ENCODE results near the gene SYNRG.

Gene SYNRG

DNA sequence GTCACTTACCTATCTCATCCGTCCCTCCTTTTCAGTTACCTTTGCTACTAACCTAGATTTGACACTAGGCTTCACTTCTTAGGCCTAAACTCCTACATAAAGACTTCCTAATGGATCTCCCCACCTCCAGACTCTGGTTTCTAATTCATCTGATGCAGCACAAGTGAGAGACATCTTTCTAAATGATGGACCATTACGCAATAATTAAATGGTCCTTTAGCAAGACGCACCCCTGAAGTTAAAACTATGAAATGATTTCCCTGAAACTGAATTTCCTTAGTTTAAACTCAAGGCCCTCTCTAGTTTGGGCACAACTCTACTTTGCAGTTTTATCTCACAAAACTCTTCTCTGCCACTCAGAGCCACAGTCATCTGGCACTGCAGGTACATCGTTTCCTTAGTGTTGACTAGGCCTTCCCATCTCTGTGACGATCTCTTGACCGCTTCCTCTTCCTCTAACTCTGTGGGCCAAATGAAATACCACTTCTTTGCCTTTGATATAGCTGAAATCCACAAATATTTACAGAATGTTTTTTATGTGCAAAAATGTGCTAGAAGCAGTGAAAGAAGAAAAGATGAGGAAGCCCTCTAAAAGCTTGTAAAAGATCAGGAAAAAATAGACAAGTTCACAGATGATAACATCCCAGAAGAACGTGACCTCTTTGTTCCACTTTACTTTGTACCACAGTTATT lies 3.3 kb downstream of the SYNRG start:
- POLR2A ChIA-PET = no interaction called here
- TF ChIP-seq SP1 (IDR thresholded peaks at IDR 0.05) = no peak
- TF ChIP-seq LEF1 (IDR thresholded peaks at IDR 0.05; ENCODE audit: borderline replicate concordance) = no peak
- no peak for TF ChIP-seq BHLHE40 (IDR thresholded peaks at IDR 0.05; ENCODE audit: borderline replicate concordance)
- TF ChIP-seq FOXM1 (IDR thresholded peaks at IDR 0.05; ENCODE audit: borderline replicate concordance) = no peak
- no peak for TF ChIP-seq PKNOX1 (IDR thresholded peaks at IDR 0.05)
- no peak for TF ChIP-seq ELF4 (IDR thresholded peaks at IDR 0.05)
- DNase-seq (ENCODE audit: extremely low spot score) = no peak
- CTCF ChIA-PET = interaction anchor here (1.2 kb wide), 1 partner anchor 35 kb away, joined by 4 read pairs; no protein-coding TSS in a partner anchor

DNA sequence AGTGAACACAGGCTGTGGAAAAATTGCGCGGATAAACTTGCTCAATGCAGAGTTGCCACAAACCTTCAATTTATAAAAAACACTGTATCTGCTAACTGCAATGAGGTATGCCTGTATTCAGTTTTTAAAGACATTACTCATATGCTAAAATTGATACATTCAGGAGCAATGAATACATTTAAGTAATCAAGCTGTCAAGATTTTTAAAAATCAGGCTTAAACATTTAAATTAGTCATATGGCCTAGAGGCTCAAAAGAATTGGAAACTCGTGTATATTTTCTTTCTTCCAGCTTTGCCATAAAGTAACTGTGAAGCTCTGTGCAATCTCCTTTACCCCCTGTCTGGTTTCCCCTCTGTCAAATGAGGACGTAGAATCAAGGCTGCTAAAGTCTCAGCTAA lies 4.1 kb downstream of the SYNRG start:
- POLR2A ChIA-PET = no interaction called here
- CTCF ChIA-PET = interaction anchor here (1.0 kb wide), 1 partner anchor 77 kb away, joined by 5 read pairs; no protein-coding TSS in a partner anchor
- DNase-seq (ENCODE audit: extremely low spot score) = no peak
- TF ChIP-seq FOXA1 (IDR thresholded peaks at IDR 0.05) (no peak), FOXK2 (IDR thresholded peaks at IDR 0.05) (no peak)

DNA sequence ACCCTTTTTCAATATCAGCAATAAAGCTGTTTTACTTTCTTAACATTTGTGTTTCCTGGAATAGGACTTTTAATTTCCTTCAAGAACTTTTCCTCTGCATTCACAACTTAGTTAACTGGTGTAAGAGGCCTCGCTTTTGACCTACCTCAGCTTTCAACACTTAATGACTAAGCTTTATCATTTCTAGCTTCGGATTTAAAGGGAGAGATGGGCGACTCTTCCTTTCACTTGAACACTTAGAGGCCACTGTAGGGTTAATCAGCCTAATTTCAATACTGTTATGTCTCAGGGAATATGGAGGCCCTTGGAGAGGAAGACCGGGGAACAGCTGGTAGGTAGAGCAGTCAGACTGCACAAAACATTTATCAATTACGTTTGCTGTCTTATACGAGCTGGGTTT lies 4.7 kb downstream of the SYNRG start:
- no peak for DNase-seq (ENCODE audit: extremely low spot score)
- POLR2A ChIA-PET = no interaction called here
- CTCF ChIA-PET = interaction anchor here (1.0 kb wide), 1 partner anchor 76 kb away, joined by 5 read pairs; no protein-coding TSS in a partner anchor
- TF ChIP-seq ELF4 (IDR thresholded peaks at IDR 0.05) = no peak
- no peak for TF ChIP-seq TARDBP (IDR thresholded peaks at IDR 0.05)
- TF ChIP-seq SUZ12 (IDR thresholded peaks at IDR 0.05) = no peak
- TF ChIP-seq SP1 (IDR thresholded peaks at IDR 0.05) = no peak
- no peak for TF ChIP-seq HDGF (IDR thresholded peaks at IDR 0.05; ENCODE audit: borderline replicate concordance)
- TF ChIP-seq FOXA1 (IDR thresholded peaks at IDR 0.05) = no peak
- no peak for TF ChIP-seq FOXK2 (IDR thresholded peaks at IDR 0.05)
- TF ChIP-seq CTBP1 (IDR thresholded peaks at IDR 0.05; ENCODE audit: borderline replicate concordance) = no peak
- TF ChIP-seq FOXM1 (IDR thresholded peaks at IDR 0.05; ENCODE audit: borderline replicate concordance) = no peak
- TF ChIP-seq ARNT (IDR thresholded peaks at IDR 0.05) = no peak
- no peak for TF ChIP-seq LEF1 (IDR thresholded peaks at IDR 0.05; ENCODE audit: borderline replicate concordance)
- TF ChIP-seq L3MBTL2 (conservative IDR thresholded peaks at IDR 0.05) = no peak
- no peak for TF ChIP-seq ZNF384 (IDR thresholded peaks at IDR 0.05)
- TF ChIP-seq NFRKB (IDR thresholded peaks at IDR 0.05) = no peak
- no peak for TF ChIP-seq PKNOX1 (IDR thresholded peaks at IDR 0.05)
- TF ChIP-seq BHLHE40 (IDR thresholded peaks at IDR 0.05; ENCODE audit: borderline replicate concordance) = no peak

GRCh38 chr17:37598145-37598544 lies 11.1 kb downstream of the SYNRG start:
- POLR2A ChIA-PET = interaction anchor here (2.5 kb wide), 1 partner anchor 11 kb away, joined by 12 read pairs; the partner anchor contains the start of gene SYNRG
- CTCF ChIA-PET = no interaction called here
- no peak for TF ChIP-seq BHLHE40 (IDR thresholded peaks at IDR 0.05; ENCODE audit: borderline replicate concordance)
- TF ChIP-seq FOXK2 (IDR thresholded peaks at IDR 0.05) = no peak
- no peak for TF ChIP-seq ELF4 (IDR thresholded peaks at IDR 0.05)
- TF ChIP-seq FOXM1 (IDR thresholded peaks at IDR 0.05; ENCODE audit: borderline replicate concordance) = no peak
- TF ChIP-seq LEF1 (IDR thresholded peaks at IDR 0.05; ENCODE audit: borderline replicate concordance) = no peak
- no peak for TF ChIP-seq HDGF (IDR thresholded peaks at IDR 0.05; ENCODE audit: borderline replicate concordance)
- no peak for TF ChIP-seq ZNF384 (IDR thresholded peaks at IDR 0.05)
- TF ChIP-seq CTBP1 (IDR thresholded peaks at IDR 0.05; ENCODE audit: borderline replicate concordance) = no peak
- no peak for TF ChIP-seq SUZ12 (IDR thresholded peaks at IDR 0.05)
- TF ChIP-seq SP1 (IDR thresholded peaks at IDR 0.05) = no peak
- TF ChIP-seq TARDBP (IDR thresholded peaks at IDR 0.05) = no peak
- TF ChIP-seq PKNOX1 (IDR thresholded peaks at IDR 0.05) = no peak
- no peak for TF ChIP-seq FOXA1 (IDR thresholded peaks at IDR 0.05)
- no peak for TF ChIP-seq L3MBTL2 (conservative IDR thresholded peaks at IDR 0.05)
- no peak for TF ChIP-seq ARNT (IDR thresholded peaks at IDR 0.05)
- DNase-seq (ENCODE audit: extremely low spot score) = no peak

DNA sequence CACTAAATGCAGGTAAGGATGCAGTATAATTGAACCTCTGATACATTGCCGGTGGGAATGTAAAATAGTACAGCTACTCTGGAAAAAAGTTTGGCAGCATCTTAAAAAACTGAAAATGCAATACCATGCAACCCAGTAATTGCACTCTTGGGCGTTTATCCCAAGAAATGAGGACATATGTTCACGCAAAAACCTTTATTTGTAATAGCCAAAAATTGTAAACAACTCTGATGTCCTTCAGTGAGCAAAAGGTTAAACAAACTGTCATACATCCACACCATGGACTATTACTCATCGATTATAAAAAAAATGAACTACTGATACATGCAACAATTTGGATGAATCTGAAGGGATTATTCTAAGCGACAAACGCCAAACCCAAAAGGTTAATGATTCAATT lies 16.9 kb downstream of the SYNRG start:
- no peak for DNase-seq (ENCODE audit: extremely low spot score)
- POLR2A ChIA-PET = no interaction called here
- TF ChIP-seq NFRKB (IDR thresholded peaks at IDR 0.05) (no peak), LEF1 (IDR thresholded peaks at IDR 0.05; ENCODE audit: borderline replicate concordance) (no peak), BHLHE40 (IDR thresholded peaks at IDR 0.05; ENCODE audit: borderline replicate concordance) (no peak), SUZ12 (IDR thresholded peaks at IDR 0.05) (no peak), ZNF384 (IDR thresholded peaks at IDR 0.05) (no peak), FOXM1 (IDR thresholded peaks at IDR 0.05; ENCODE audit: borderline replicate concordance) (no peak), ELF4 (IDR thresholded peaks at IDR 0.05) (no peak), SP1 (IDR thresholded peaks at IDR 0.05) (no peak)
- CTCF ChIA-PET = interaction anchor here (1.1 kb wide), 1 partner anchor 23 kb away, joined by 3 read pairs; no protein-coding TSS in a partner anchor

DNA sequence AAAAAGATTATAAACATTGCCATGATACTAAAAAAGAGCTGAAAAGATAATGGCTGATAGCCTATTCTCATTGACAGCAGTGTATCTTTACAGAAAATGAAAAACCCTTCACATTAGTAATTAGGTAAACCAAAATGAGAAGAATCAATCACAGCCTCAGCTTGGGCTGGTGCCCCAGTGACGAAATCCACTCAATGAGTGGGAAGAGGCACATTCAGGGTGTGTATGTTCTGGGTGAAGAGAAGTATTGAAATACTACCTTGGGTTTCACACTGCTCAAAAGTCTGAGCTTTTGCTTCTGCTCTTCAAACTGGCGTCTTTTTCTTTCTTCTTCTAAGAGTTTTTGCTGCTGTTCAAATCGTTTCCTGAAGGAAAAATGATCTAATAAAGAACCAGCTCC lies 24.2 kb downstream of the SYNRG start:
- DNase-seq (ENCODE audit: extremely low spot score) = no peak
- CTCF ChIA-PET = no interaction called here
- TF ChIP-seq FOXM1 (IDR thresholded peaks at IDR 0.05; ENCODE audit: borderline replicate concordance) (no peak), NFRKB (IDR thresholded peaks at IDR 0.05) (no peak), FOXA1 (IDR thresholded peaks at IDR 0.05) (no peak), FOXK2 (IDR thresholded peaks at IDR 0.05) (no peak), ZNF384 (IDR thresholded peaks at IDR 0.05) (no peak)
- POLR2A ChIA-PET = no interaction called here

Measured in HEK293T (cell line).